ENCODE results near the gene CCNY. TPM values are rescaled to one million over a fixed set of nuclear protein-coding genes. Genes with fewer than 3 reads are reported as not detected.
"Not testable (repeated sequence)": the region's sequence is repeated elsewhere in the genome, so short reads cannot be mapped to it uniquely, and the experiment has no call there.

The CCNY gene
- total RNA-seq, 1 donor from 2014 or later: 27.2 TPM

DNA sequence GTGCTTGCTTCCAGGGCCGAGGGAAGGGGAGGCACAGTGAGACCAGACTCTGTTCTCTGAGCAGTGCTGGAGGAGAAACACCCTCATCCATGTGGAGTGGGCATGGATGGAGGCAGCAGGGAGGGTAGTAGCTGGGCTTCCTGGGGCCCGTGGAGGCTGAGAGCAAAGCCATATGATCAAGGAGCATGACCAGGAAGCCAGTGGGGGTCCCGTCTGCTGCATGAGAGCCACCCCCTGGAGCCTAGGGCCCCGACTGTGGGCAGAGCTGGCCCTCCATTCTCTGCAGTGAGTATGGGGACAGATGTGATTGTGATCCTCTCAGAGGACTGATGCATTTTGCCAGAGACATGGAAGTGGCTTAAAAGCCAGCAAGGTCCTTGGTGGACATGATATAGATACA is 61.6 kb downstream of the CCNY start:
- TF ChIP-seq, protein P1, sequence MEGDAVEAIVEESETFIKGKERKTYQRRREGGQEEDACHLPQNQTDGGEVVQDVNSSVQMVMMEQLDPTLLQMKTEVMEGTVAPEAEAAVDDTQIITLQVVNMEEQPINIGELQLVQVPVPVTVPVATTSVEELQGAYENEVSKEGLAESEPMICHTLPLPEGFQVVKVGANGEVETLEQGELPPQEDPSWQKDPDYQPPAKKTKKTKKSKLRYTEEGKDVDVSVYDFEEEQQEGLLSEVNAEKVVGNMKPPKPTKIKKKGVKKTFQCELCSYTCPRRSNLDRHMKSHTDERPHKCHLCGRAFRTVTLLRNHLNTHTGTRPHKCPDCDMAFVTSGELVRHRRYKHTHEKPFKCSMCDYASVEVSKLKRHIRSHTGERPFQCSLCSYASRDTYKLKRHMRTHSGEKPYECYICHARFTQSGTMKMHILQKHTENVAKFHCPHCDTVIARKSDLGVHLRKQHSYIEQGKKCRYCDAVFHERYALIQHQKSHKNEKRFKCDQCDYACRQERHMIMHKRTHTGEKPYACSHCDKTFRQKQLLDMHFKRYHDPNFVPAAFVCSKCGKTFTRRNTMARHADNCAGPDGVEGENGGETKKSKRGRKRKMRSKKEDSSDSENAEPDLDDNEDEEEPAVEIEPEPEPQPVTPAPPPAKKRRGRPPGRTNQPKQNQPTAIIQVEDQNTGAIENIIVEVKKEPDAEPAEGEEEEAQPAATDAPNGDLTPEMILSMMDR (conservative IDR thresholded peaks at IDR 0.05; ENCODE audit: low read depth, low read length): no peak
- DNase-seq (ENCODE audit: low read depth): no peak
- H3K4me3 ChIP-seq (ENCODE audit: low read depth, low read length): no peak overlapping the region

DNA sequence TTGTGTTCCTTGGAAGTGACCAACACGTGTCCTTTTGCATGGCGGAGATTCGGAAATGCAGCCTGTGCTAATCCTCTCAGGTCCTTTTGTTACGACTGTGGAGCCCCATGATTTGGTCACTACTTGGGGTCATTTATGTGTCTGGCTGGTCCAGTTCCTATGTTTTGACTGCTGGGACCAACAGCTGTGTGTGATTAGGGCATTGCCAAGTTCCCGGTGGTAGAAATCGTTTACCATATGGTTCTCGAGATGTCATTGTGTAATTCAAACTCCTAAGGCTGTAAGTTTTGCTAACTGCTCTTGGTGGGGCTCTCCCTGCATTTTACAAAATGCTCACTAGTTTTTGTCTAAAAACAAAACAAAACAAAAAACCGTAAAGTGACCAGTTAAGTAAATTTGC is 62.0 kb downstream of the CCNY start:
- DNase-seq (ENCODE audit: low read depth): no peak
- TF ChIP-seq, protein P1 (conservative IDR thresholded peaks at IDR 0.05; ENCODE audit: low read depth, low read length): no peak
- no peak overlapping the region for H3K4me3 ChIP-seq (ENCODE audit: low read depth, low read length)

DNA sequence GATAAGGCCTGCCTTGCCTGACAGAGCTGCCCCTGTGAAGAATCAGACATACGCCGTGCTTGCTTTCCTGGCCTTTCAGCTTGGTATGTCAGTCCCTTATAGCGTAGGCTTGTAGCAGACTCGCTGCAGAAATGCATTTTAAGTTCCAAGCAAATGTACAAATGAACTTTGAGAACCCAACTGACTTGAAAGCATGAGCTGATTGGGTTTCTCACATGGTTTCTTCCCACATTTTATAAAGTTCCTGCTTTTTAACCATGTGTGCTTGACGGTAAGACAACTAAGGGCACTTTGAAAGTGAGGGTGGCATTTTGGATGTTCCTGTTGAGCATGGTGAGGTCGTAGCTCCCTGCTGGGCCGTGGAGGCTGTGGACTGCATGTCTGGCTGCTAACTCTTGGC is 62.6 kb downstream of the CCNY start:
- no peak overlapping the region for H3K4me3 ChIP-seq (ENCODE audit: low read depth, low read length)
- TF ChIP-seq, protein P1 (conservative IDR thresholded peaks at IDR 0.05; ENCODE audit: low read depth, low read length): no peak

DNA sequence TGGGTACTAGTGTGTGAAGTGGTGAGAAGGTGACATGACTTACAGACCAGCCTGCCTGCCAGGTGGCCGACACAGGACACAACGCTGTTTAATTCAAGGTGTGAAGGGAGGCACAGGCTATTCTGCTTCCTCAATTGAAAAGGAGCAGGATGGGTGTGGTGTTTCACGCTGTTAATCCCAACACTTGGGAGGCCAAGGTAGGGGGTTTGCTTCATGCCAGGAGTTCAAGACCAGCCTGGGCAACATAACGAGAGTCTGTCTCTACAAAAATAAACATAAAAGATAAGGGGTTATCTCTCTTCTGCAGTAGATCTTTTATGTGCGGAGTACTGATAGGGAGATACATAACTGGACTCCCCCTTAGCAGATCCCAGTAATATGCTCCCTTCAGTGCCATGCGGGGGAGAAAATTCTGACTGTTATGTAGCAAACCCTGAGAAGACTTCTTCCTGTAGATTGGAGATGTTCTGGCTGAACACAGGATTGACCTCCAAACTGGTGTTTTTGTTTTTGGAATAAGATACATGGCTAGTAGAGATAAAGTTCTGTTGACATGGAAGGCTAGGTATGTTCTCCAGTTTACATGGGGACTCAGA is 63.2 kb downstream of the CCNY start:
- no peak for DNase-seq (ENCODE audit: low read depth)
- TF ChIP-seq, protein P1 (conservative IDR thresholded peaks at IDR 0.05; ENCODE audit: low read depth, low read length): no peak
- H3K4me3 ChIP-seq (ENCODE audit: low read depth, low read length): no peak overlapping the region

More for the DNA sequence above, 62.6 kb downstream of the CCNY start:
- no peak for DNase-seq (ENCODE audit: low read depth)

DNA sequence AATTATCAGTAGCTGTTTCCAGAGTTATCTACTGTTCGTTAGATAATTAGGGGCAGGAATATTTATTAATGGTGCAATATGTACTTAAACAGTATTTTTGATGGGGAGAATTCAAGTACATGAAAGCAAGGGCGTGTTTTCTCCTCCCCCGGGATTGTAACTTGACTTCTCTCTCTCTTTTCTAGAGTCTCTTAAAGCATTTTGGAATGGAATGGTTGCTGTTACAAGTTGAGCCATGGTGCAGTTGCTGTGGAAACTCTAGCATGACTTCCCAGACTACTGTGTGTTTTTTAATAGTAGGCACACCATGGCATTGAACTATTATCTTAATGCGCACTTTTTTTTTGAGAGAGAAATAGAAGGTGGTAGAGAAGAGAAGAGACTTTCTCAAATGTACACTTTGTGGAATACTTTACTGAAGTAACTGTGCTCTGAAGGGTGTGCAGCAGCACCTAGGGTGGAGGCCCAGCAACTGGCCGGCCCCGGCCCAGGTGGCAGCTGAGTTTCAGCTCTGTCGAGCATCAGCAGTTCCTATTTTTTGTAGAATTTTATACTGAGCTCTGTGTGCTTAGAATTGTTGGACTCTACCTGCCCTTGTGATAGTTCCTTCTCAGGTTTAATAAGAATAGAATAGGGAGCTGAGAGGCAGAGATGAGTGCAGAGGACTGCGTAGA is 64.4 kb downstream of the CCNY start:
- no peak for DNase-seq (ENCODE audit: low read depth)
- no peak overlapping the region for H3K4me3 ChIP-seq (ENCODE audit: low read depth, low read length)
- TF ChIP-seq, protein P1 (conservative IDR thresholded peaks at IDR 0.05; ENCODE audit: low read depth, low read length): no peak

DNA sequence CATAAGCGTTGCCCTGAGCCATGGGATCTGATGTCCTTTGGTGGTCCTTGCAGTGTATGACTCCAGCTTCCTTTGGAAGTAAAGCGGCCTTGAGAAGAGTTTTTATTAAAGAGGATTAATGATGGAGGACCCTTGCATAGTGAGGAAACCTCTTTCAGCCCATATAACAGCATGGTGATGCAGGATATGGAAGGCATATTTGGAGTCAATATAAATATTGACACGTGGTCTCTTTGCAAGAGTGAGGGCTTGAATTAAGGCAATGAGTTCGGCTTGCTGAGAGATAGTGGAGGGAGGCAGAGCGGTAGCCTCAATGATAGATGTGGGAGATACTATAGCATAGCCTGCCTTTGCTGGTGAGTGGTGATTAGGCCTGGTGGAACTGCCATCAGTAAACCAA is 67.2 kb downstream of the CCNY start:
- not testable (repeated sequence) for DNase-seq (ENCODE audit: low read depth); H3K4me3 ChIP-seq (ENCODE audit: low read depth, low read length)

DNA sequence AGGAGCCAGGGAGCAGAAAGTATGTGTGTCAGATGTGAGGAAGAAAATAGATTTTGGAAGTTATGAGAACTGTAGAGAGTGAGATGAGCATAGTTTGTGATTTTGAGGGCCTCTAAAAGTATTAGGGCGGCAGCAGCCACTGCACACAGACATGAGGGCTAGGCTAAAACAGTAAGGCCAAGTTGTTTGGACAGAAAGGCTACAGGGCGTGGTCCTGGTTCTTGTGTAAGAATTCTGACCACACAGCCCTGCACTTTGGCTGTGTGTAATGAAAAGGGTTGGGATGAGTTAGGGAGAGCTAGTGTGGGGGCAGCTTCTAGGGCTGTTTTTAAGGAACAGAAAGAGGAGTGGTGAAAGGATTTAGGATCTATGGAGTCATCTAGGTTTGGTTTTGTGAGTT is 67.8 kb downstream of the CCNY start:
- H3K4me3 ChIP-seq (ENCODE audit: low read depth, low read length); DNase-seq (ENCODE audit: low read depth): not testable (repeated sequence)

DNA sequence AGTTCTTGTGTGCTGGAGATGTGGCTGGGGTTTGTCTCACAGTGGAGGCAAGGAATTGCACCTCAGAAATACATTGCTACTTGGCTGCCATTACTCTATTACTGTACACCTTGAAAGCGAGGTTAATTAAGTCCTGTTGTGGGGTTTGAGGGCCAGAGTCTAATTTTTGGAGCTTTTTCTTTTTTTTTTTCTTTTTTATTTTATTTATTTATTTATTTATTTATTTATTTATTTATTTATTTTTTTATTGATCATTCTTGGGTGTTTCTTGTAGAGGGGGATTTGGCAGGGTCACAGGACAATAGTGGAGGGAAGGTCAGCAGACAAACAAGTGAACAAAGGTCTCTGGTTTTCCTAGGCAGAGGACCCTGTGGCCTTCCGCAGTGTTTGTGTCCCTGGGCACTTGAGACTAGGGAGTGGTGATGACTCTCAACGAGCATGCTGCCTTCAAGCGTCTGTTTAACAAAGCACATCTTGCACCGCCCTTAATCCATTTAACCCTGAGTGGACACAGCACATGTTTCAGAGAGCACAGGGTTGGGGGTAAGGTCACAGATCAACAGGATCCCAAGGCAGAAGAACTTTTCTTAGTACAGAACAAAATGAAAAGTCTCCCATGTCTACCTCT is 69.8 kb downstream of the CCNY start:
- DNase-seq (ENCODE audit: low read depth); H3K4me3 ChIP-seq (ENCODE audit: low read depth, low read length): not testable (repeated sequence)

DNA sequence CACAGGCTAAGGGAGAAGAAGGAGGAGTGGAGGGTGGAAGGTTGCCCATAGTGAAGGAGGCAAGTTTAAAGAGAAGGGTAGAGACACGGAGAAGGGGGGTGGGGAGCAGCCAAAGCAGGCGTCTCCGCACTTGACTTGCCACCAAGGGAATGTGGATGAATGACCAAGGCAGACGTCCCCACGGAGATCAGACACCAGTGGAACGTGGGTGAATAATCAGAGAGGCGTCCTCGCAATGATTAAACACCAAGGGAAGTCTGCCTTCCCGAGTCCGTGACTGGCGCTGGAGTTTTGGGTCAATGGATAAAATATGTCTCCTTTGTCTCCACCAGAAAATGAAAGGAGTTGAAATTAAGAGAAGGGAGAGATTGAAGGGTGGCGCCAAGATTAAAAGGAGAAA is 71.4 kb downstream of the CCNY start:
- not testable (repeated sequence) for DNase-seq (ENCODE audit: low read depth); H3K4me3 ChIP-seq (ENCODE audit: low read depth, low read length)

Data from epithelial cell of proximal tubule (primary cell).